ENCODE results near the gene SCAMP4.

SCAMP4 gene

GRCh38 chr19:1917146-1917545, 11.9 kb downstream of the SCAMP4 start:
- no peak for ATAC-seq

DNA sequence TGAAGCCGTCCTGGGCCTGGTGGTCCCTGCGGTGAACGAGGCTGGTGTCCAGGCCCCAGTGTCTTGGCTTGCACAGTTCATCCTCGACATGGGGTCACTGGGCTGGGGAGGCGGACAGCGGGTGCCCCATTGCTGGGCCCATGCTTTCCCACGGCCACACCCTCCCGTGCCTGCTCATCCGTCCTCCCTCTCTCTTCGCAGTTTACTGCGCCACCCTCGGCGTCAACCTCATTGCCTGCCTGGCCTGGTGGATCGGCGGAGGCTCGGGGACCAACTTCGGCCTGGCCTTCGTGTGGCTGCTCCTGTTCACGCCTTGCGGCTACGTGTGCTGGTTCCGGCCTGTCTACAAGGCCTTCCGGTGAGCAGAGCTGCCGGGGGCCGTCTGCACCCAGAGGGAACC, 12.7 kb downstream of the SCAMP4 start:
- no peak for ATAC-seq

DNA sequence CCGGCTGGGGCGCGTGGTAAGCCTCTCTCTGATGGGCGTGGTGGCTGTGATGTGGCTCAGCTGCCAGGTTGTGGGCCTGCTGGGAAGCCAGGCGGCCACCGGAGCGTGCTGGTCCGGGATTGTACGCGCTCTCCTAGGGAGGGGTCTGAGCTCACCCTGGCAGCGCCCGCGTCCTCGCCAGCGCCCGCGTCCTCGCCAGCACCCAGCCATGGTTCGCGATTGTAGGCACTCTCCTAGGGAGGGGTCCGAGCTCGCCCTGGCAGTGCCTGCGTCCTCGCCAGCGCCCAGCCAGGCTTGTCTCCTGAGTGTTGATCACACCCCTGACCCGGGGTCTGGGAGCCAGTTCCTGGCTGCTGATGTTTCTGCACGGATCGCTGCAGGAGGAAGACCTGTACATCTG, 13.8 kb downstream of the SCAMP4 start:
- no peak for ATAC-seq

GRCh38 chr19:1920644-1921043, 15.4 kb downstream of the SCAMP4 start:
- no peak for ATAC-seq

GRCh38 chr19:1921326-1921725, 16.1 kb downstream of the SCAMP4 start:
- no peak for ATAC-seq

- ATAC-seq = no peak
Observed at GRCh38 chr19:1921825-1922224, 16.6 kb downstream of the SCAMP4 start.

- no peak for ATAC-seq
Observed at GRCh38 chr19:1922803-1923202, 17.6 kb downstream of the SCAMP4 start.

DNA sequence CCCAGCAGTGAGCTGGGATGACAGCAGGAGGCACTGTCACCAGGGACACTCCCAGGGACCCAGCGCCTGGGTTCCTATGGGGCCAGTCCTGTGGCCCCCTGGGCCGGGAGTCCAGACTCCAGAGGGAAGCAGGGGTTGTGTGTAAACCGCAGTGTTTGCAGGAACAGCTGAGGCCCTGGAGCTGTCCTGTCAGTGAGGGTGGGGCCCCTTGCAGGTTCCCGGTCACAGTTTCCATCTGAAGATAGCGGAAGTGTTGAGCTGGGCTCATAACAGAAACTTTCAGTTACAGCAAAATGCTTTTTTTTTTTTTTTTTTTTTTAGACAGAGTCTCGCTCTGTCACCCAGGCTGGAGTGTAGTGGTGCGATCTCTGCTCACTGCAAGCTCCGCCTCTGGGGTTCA, 18.1 kb downstream of the SCAMP4 start:
- ATAC-seq = peak; percentile 83 to 89

- no peak for ATAC-seq
Observed at GRCh38 chr19:1924320-1924961, 19.2 kb downstream of the SCAMP4 start.

GRCh38 chr19:1925544-1925943, 20.3 kb downstream of the SCAMP4 start:
- ATAC-seq = no peak

DNA sequence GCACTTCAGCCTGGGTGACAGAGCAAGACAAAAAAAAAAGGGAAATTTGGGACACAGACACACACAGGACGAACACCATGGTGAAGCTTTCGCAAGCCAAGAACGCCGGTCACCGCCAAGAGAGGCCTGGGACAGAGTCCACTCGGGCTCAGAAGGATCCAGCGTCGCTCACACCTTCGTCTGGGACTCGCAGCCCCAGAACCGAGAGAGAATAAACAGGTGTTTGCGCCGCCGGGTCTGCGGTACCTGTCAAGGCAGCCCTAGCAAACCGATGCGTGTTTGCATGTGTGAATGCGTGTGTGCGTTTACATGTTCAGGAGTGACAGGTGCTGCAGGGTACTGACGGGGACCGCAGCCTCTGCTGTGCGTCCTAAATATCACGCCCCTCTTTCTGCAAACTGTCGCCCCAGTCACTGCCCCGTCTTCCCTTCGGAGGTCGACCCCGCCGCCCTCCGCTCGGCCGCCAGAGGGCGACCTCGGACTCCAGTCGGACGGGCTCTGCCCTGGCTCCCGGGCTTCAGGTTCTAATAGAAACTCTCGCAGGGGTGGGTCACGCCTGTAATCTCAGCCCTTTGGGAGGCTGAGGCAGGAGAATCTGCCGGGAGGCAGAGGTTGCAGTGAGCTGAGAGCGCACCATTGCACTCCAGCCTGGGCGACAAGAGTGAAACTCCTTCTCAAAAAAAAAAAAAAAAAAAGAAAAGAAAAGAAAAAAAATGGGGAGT, 24.0 kb downstream of the SCAMP4 start:
- ATAC-seq = peak; percentile 92 to 99

- ATAC-seq = no peak
Observed at GRCh38 chr19:1931445-1931844, 26.2 kb downstream of the SCAMP4 start.

GRCh38 chr19:1932395-1932794, 27.2 kb downstream of the SCAMP4 start:
- no peak for ATAC-seq

DNA sequence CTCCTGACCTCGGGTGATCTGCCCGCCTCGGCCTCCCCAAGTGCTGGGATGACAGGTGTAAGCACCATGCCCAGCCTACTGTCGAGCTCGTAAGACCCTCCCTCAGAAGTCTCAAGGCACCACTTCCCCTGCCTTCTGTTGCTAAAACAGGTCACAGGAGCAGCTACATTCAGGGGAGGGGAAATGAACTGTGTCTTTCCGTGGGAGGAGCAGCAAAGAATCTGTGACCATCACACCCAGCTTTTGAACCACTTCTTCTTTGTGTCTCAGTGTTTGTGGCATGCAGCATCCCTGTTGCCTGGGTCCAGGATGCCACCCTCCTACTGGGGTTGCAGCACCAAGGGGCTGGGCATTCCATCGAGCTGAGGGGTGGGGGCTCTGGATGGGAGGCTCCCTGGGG, 28.0 kb downstream of the SCAMP4 start:
- no peak for ATAC-seq

DNA sequence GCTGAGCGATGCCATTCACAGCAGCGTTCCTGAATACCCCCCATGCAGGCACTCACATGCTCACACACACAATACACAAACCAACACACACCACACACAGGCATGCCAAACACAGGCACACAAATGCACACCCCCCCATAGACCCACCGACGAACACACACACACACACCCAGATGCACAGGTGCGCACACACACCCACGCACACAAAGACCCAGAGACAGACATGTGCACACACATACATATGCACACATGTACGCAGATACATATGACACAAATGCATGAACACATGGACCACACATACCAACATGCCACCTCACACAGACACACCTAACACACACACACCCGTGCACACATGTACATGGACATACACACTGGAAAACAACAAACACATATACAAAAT, 28.7 kb downstream of the SCAMP4 start:
- ATAC-seq = no peak

- ATAC-seq = no peak
Observed at GRCh38 chr19:1935484-1936208, 30.4 kb downstream of the SCAMP4 start.

- ATAC-seq = no peak
Observed at GRCh38 chr19:1936430-1936829, 31.2 kb downstream of the SCAMP4 start.

DNA sequence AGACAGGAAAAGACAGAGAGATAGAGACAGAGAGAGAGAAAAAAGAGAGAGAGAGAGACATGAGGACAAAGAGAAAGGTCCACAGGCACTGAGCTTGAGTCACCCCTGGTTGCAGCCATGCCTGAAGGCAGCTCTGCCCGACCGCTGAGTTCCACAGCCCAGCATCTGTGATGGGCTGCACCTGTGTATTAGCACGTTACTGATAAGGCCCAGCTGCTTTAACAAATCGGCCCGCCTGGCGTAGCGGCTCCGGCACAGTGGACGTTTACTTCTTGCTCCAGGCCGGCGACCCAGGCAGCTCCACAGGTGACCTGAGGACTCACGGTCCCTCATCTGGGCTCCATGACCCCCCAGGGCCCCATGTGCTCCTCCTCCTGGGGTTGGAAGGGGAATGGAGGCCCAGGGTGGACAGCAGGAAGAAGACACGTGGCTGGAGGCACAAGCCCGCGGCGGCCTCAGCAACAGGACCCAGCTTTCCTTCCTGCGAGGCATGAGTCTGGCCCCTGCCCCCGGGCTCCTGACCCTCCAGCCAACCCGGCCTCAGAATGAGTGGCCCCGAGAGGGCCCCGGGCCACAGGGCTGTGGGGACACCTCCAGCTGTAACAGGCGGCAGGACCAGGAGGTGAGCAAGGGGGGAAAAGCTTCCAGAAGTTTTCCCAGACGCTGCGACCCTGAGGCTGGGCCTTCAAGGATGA, 31.9 kb downstream of the SCAMP4 start:
- no peak for ATAC-seq

GRCh38 chr19:1938071-1938470, 32.9 kb downstream of the SCAMP4 start:
- no peak for ATAC-seq

- ATAC-seq = peak; percentile 49 to 57
Observed at GRCh38 chr19:1941146-1942077, 36.2 kb downstream of the SCAMP4 start, which contains the start of gene CSNK1G2. Gene CSNK1G2 (plus strand): TSS chr19:1941172. CDS start chr19:1969773, 28,601 bp downstream.

- ATAC-seq = peak; percentile 21 to 28
Observed at GRCh38 chr19:1942078-1942933, 37.1 kb downstream of the SCAMP4 start.

Measured in activated CD4-positive, CD25-positive, alpha-beta regulatory T cell treated with anti-CD3 and anti-CD28 coated beads, Interleukin-2, amount 50 U/mL, for 24 hours (primary cell).